GM21717 (cell line): ENCODE measurements around the gene GJA5.
"Not testable (repeated sequence)": the region's sequence is repeated elsewhere in the genome, so short reads cannot be mapped to it uniquely, and the experiment has no call there.

Experiments
- ATAC-seq: cut with Tn5 transposase; IDR thresholded peaks from one replicate; pipeline ENCODE4 v1.9.1; 2021; ENCODE audit warnings: mild to moderate bottlenecking, moderate library complexity; ENCODE audit not compliant: unreplicated experiment

GJA5 gene

DNA sequence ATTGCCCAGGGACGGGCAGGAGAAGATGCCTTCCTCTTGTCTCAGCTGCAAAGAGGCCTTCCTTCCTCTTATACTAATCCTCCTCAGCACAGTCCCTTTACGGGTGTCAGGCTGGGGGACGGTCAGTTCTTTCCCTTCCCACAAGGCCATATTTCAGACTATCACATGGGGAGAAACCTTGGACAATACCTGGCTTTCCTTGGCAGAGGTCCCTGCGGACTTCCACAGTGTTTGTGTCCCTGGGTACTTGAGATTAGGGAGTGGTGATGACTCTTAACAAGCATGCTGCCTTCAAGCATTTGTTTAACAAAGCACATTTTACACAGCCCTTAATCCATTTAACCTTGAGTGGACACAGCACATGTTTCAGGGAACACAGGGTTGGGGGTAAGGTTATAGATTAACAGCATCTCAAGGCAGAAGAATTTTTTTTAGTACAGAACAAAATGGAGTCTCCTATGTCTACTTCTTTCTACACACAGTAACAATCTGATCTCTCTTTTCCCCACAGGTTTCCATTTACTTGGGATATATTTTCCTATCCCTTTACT is 26.0 kb downstream of the GJA5 start:
- not testable (repeated sequence) for ATAC-seq

GRCh38 chr1:147729315-147729714 is 31.1 kb downstream of the GJA5 start:
- ATAC-seq, result no peak

DNA sequence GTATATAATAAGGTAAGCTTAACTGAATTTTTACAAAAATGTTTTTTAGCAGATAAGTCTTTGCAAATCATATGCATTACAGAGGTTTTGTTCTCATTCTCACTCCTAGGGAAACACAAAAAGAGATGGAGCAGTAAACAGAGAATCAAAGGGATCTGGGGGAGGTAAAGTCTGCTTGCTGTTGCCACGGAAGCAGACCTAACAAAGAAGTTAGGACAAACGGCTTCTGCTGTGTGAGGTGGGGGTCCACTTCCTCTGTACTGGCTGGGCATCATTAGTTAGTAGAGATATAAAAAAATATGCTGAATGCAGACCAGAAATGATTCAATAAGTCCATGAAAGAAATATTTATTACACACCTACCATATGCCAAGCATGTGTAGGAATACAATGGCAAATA is 34.2 kb downstream of the GJA5 start:
- ATAC-seq, result no peak

- no peak for ATAC-seq
These were observed 34.7 kb downstream of the GJA5 start for GRCh38 chr1:147725685-147726084.

GRCh38 chr1:147723691-147724323 is 36.6 kb downstream of the GJA5 start:
- ATAC-seq, result no peak

DNA sequence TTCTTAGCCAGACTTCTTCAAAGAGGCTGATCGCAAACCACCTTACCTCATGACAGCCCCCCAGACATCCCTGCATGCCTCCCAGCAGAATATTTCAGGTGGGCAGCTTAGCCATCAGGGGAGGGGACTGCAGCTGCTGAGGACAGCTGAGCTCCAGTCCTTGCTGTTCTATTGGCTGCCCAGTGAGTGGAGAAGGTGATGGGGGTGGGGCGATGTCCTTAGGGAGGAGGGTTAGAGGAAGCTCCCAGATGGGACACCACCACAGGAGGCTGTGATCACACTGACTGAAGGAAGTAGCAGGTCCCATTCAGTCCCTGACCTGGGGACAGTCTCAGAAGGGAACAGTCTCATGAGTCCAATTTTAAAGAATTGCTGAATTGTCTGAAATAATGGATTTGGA is 38.3 kb downstream of the GJA5 start:
- no peak for ATAC-seq

GRCh38 chr1:147721716-147722115 is 38.7 kb downstream of the GJA5 start:
- ATAC-seq, result no peak

DNA sequence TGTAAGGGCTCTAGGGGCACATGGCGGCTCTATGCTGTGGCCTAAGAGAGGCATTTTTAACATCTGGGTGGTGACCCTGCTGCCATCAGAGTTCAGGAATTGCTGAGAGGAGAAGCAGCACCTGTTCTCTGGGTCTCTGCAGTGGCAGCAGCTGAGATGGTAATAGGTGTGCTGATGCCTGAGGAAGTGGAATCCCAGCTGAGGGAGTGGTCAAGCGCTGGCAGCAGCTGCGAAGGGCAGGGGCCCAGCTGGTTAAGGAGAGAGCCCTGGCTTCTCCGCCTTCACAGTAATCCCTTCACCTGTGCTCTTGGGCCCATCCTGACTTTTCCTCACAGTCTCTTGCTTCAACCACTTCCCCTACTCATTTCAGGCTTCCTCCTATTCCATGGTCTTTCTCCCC is 39.8 kb downstream of the GJA5 start:
- ATAC-seq, result no peak

- ATAC-seq, result no peak
These were observed 40.6 kb downstream of the GJA5 start for GRCh38 chr1:147719711-147720225.

- no peak for ATAC-seq
These were observed 41.2 kb downstream of the GJA5 start for GRCh38 chr1:147719029-147719698.

DNA sequence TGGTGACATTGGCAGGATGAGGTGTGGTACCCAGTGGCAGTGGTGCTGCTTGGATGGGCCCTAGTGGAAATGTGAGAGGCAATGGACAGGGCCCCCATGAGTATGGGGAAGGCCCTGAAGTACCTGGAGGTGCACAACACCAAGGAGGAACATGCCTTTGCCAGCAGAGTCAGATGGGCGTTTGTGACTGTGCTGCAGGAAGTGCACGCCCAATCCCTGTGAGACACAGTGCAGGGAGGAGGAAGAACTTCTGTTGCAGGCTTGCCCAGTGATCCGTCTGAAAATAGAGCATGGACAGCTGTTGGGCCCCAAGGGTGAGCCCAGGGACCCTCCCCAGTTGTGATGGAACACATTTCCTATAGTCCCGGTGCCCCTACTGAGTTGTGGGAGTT is 42.7 kb downstream of the GJA5 start:
- no peak for ATAC-seq

GRCh38 chr1:147717051-147717705 is 43.2 kb downstream of the GJA5 start:
- ATAC-seq, result no peak

GRCh38 chr1:147712605-147713004 is 47.8 kb downstream of the GJA5 start:
- ATAC-seq, result no peak
